H1 (cell line): Measurements from ENCODE around the gene PPP4R4. TPM values are rescaled to one million over a fixed set of nuclear protein-coding genes. Genes with fewer than 3 reads are reported as not detected.

Experiments used
- CTCF ChIA-PET: fragments of 300-600 bp; sonication (Branson Sonifier 250); formaldehyde crosslinking; loops from one replicate; lab custom pipeline; 2021; ENCODE audit not compliant: partially characterized antibody; lab: Charles Lee
- POLR2A ChIA-PET: fragments of 300-600 bp; sonication (Branson Sonifier 250); formaldehyde crosslinking; loops from one replicate; lab custom pipeline; 2021; ENCODE audit warnings: inconsistent platforms; ENCODE audit not compliant: partially characterized antibody; lab: Charles Lee
- DNase-seq, 2 experiments: peaks; one replicate each; pipeline versions ENCODE4 v3.0.0 to v3.0.0-alpha.2; 2010 to 2022; ENCODE audit warnings: low spot score in 2 of 2, low read depth in 1 of 2, mixed read lengths in 1 of 2
- FAIRE-seq: peaks from 2 replicates; lab custom pipeline; 2011; peaks lifted over from hg19 to GRCh38; lab: Jason Lieb, UNC
- H2AFZ ChIP-seq: 2 replicates; pipeline ENCODE4 v1.8.1; 2012; ENCODE audit warnings: low read length, inconsistent platforms
- H2AK5ac ChIP-seq: 2 replicates; pipeline ENCODE4 v1.6.1; 2013; ENCODE audit warnings: low read depth, low read length
- H2BK120ac ChIP-seq: replicated peaks from 2 replicates; pipeline ENCODE3; 2013; ENCODE audit warnings: low read depth, low read length, inconsistent platforms
- H2BK12ac ChIP-seq: 2 replicates; pipeline ENCODE4 v1.6.1; 2013; ENCODE audit warnings: low read depth, low read length
- H2BK15ac ChIP-seq: 2 replicates; pipeline ENCODE4 v1.6.1; 2013; ENCODE audit warnings: low read length
- H2BK20ac ChIP-seq: 2 replicates; pipeline ENCODE4 v1.6.1; 2013; ENCODE audit warnings: low read length
- H2BK5ac ChIP-seq: 2 replicates; pipeline ENCODE4 v1.6.1; 2013; ENCODE audit warnings: low read depth, low read length
- H3K14ac ChIP-seq: 2 replicates; pipeline ENCODE4 v1.6.1; 2013; ENCODE audit warnings: inconsistent platforms; ENCODE audit not compliant: insufficient read length
- H3K18ac ChIP-seq: 2 replicates; pipeline ENCODE4 v1.6.1; 2013; ENCODE audit warnings: low read length; ENCODE audit errors: extremely low read depth
- H3K23ac ChIP-seq: 2 replicates; pipeline ENCODE4 v1.6.1; 2013; ENCODE audit warnings: inconsistent platforms; ENCODE audit not compliant: insufficient read length
- H3K23me2 ChIP-seq: 2 replicates; pipeline ENCODE4 v1.6.1; 2013; ENCODE audit warnings: low read depth, low read length
- H3K27ac ChIP-seq: 2 replicates; pipeline ENCODE4 v1.6.1; 2011; ENCODE audit warnings: low read depth, low read length, inconsistent platforms
- H3K27me3 ChIP-seq, 4 experiments: replicated peaks in 1 of 4; 1 replicate in 1 of 4; 2 replicates in 3 of 4; pipeline versions ENCODE4 v1.6.1 to v1.8.1; 2011 to 2013; ENCODE audit warnings: low read length in 3 of 4, mild to moderate bottlenecking in 3 of 4, inconsistent platforms in 2 of 4, mixed read lengths in 2 of 4, moderate library complexity in 1 of 4; ENCODE audit not compliant: control insufficient read depth in 3 of 4, insufficient read depth in 3 of 4; ENCODE audit errors: extremely low read depth in 1 of 4
- H3K36me3 ChIP-seq, 4 experiments: 2 replicates each; pipeline versions ENCODE4 v1.6.1 to v1.8.1; 2011 to 2013; ENCODE audit warnings: mild to moderate bottlenecking in 4 of 4, low read length in 3 of 4, moderate library complexity in 2 of 4, control low read depth in 1 of 4, inconsistent platforms in 1 of 4; ENCODE audit not compliant: insufficient read depth in 4 of 4, control insufficient read depth in 2 of 4
- H3K4ac ChIP-seq: replicated peaks from 2 replicates; pipeline ENCODE3; 2013; ENCODE audit warnings: low read length, low read depth, mixed read lengths, inconsistent platforms; ENCODE audit not compliant: insufficient read length
- H3K4me1 ChIP-seq, 4 experiments: replicated peaks in 1 of 4; 1 replicate in 1 of 4; 2 replicates in 3 of 4; pipeline versions ENCODE4 v1.6.1 to v1.8.1; 2011 to 2013; ENCODE audit warnings: low read length in 3 of 4, inconsistent platforms in 2 of 4, mixed read lengths in 1 of 4; ENCODE audit not compliant: insufficient read depth in 4 of 4, control insufficient read depth in 3 of 4
- H3K4me2 ChIP-seq, 2 experiments: 2 replicates each; pipeline versions ENCODE4 v1.6.1 to v1.8.1; 2011 to 2013; ENCODE audit warnings: low read depth in 2 of 2, low read length in 2 of 2, control low read depth in 1 of 2, inconsistent platforms in 1 of 2, mild to moderate bottlenecking in 1 of 2; ENCODE audit not compliant: insufficient read depth in 1 of 2
- H3K4me3 ChIP-seq, 4 experiments: fragments of 200-600, 300-600 bp in 1 of 4; sonication (generic), shearing (Covaris generic), sonication (Bioruptor Twin) in 1 of 4; 2 replicates each; pipeline versions ENCODE4 v1.5.1 to v1.8.1; 2011 to 2016; ENCODE audit warnings: low read length in 4 of 4, low read depth in 3 of 4, control low read depth in 2 of 4, inconsistent platforms in 2 of 4, mild to moderate bottlenecking in 2 of 4, mixed read lengths in 1 of 4, moderate library complexity in 1 of 4; ENCODE audit not compliant: insufficient read depth in 2 of 4; ENCODE audit errors: extremely low read depth in 1 of 4
- H3K56ac ChIP-seq: replicated peaks from 2 replicates; pipeline ENCODE3; 2013; ENCODE audit warnings: low read depth, mild to moderate bottlenecking, mixed read lengths, low read length, inconsistent platforms; ENCODE audit not compliant: insufficient read length
- H3K79me1 ChIP-seq: 2 replicates; pipeline ENCODE4 v1.6.1; 2013; ENCODE audit warnings: low read depth, low read length, control low read depth
- H3K79me2 ChIP-seq, 2 experiments: 2 replicates each; pipeline versions ENCODE4 v1.6.1 to v1.8.1; 2012 to 2013; ENCODE audit warnings: low read length in 2 of 2, mild to moderate bottlenecking in 2 of 2, inconsistent platforms in 1 of 2; ENCODE audit not compliant: insufficient read depth in 2 of 2, control insufficient read depth in 1 of 2
- H3K9ac ChIP-seq, 4 experiments: replicated peaks in 1 of 4; 1 replicate in 1 of 4; 2 replicates in 3 of 4; pipeline versions ENCODE4 v1.6.1 to v1.8.1; 2011 to 2013; ENCODE audit warnings: low read depth in 3 of 4, low read length in 3 of 4, control low read depth in 2 of 4, mild to moderate bottlenecking in 2 of 4, moderate library complexity in 2 of 4, inconsistent platforms in 1 of 4; ENCODE audit errors: extremely low read depth in 1 of 4
- H3K9me3 ChIP-seq, 2 experiments: 2 replicates each; pipeline versions ENCODE4 v1.6.1 to v1.8.1; 2012 to 2013; ENCODE audit warnings: mild to moderate bottlenecking in 2 of 2, moderate library complexity in 2 of 2, control low read depth in 1 of 2, inconsistent platforms in 1 of 2, low read depth in 1 of 2, low read length in 1 of 2, mixed read lengths in 1 of 2; ENCODE audit not compliant: insufficient read depth in 2 of 2
- H4K20me1 ChIP-seq, 2 experiments: replicated peaks in 1 of 2; 2 replicates each; pipeline versions ENCODE3 to v1.8.1; 2011 to 2013; ENCODE audit warnings: inconsistent platforms in 2 of 2, low read length in 2 of 2, mild to moderate bottlenecking in 1 of 2; ENCODE audit not compliant: insufficient read depth in 2 of 2, control insufficient read depth in 1 of 2
- H4K5ac ChIP-seq: 2 replicates; pipeline ENCODE4 v1.6.1; 2013; ENCODE audit warnings: low read length, low read depth, mixed read lengths, inconsistent platforms; ENCODE audit not compliant: insufficient read length
- H4K8ac ChIP-seq: 2 replicates; pipeline ENCODE4 v1.8.0; 2013; ENCODE audit warnings: mild to moderate bottlenecking, moderate library complexity, low read length, inconsistent platforms; ENCODE audit not compliant: insufficient read depth; ENCODE audit errors: extremely low read depth
- H4K91ac ChIP-seq: replicated peaks from 2 replicates; pipeline ENCODE3; 2013; ENCODE audit warnings: low read length, mixed read lengths, inconsistent platforms; ENCODE audit not compliant: insufficient read length
- WGBS, 2 experiments: shearing (Covaris generic) in 1 of 2; methylation state at CpG; one replicate each; pipeline versions ENCODE4 v1.1.6 to v1.1.7; 2013 to 2015; ENCODE audit warnings: low lambda C conversion rate in 2 of 2, mixed read lengths in 2 of 2, inconsistent platforms in 1 of 2, low coverage in 1 of 2, missing lambda C conversion rate in 1 of 2; ENCODE audit not compliant: insufficient replicate concordance in 2 of 2, insufficient coverage in 1 of 2, insufficient read length in 1 of 2; ENCODE audit errors: extremely low coverage in 1 of 2, missing lambda C conversion rate in 1 of 2; 5-methylcytosine and 5-hydroxymethylcytosine counted together
- polyA plus RNA-seq, 7 experiments: library from polyadenylated mRNA; depleted of rRNA in 3 of 7; stranded (reverse) in 5 of 7; unstranded in 2 of 7; fragments of >200 nt in 5 of 7; fragments of 200-250 nt in 2 of 7; gene quantifications; 1 replicate in 5 of 7; 2 replicates in 1 of 7; 4 replicates in 1 of 7; pipeline versions ENCODE4 v1.2.1 to v1.2.3, GENCODE V29; 2011 to 2013; ENCODE audit warnings: missing spikeins in 2 of 7, mixed read lengths in 2 of 7
- total RNA-seq: library from RNA; stranded (reverse); fragmentation: NEBNext Ultra II Directional; extraction: Animal tissue kit (Norgen Biotek cat#: 25700); gene quantifications from 2 replicates; pipeline ENCODE4 v1.2.1, GENCODE V29; 2021

The PPP4R4 gene
- total and polyA plus RNA-seq, 2 of the 8 experiments (the other 6 are each of a cell fraction or from before 2014, with no cell fraction given): 3.3 to 9.6 TPM

DNA sequence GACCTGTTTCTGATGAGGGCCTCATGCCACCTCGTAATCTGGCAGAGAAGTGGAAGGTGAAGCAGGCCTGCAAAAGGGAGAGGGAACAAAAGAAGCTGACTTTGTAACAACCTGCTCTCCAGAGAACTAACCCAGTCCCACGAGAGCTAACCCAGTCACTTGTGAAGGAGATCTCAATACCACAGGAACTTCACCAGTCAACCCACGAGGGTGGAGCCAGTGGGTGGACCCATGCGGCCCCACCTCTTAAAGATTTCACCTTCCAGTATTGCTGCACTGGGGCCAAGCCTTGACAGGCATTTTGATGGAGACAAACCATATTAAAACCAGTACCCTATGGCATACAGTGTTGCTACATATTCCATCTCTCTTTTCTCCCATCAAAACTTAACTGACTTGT lies 63.9 kb downstream of the PPP4R4 start:
- no peaks in the 10 kb centered on the region for H3K79me1 ChIP-seq
- no peak overlapping the region for H4K8ac ChIP-seq
- no peak overlapping the region for H2BK20ac ChIP-seq
- no peak overlapping the region for H3K56ac ChIP-seq
- H3K36me3 ChIP-seq: peaks cover 0 to 4% (median 2%) of the 10 kb centered on the region in 4 experiments; a peak in 3 of 8 replicates
- ChIA-PET POLR2A (no interaction called here), CTCF (no interaction called here)
- H2BK12ac ChIP-seq: no peak overlapping the region
- 93% methylated on average over 4 of the region's 4 CpGs; no CpG with 5 or more reads in 1 of the 2 experiments for WGBS, 2 experiments
- H3K27ac ChIP-seq: no peak overlapping the region
- H2AK5ac ChIP-seq: no peak overlapping the region
- FAIRE-seq (no peak), DNase-seq (no peak)
- H4K91ac ChIP-seq: no peak overlapping the region
- no peaks in the 10 kb centered on the region for H3K4me1 ChIP-seq
- H4K5ac ChIP-seq: no peak overlapping the region
- no peak overlapping the region for H2AFZ ChIP-seq
- H4K20me1 ChIP-seq: no peaks in the 10 kb centered on the region
- H3K9ac ChIP-seq: no peak overlapping the region
- no peaks in the 10 kb centered on the region for H3K79me2 ChIP-seq
- H3K18ac ChIP-seq: no peak overlapping the region
- no peak overlapping the region for H2BK15ac ChIP-seq
- no peaks in the 10 kb centered on the region for H3K27me3 ChIP-seq
- H2BK120ac ChIP-seq: no peak overlapping the region
- H3K23ac ChIP-seq: no peak overlapping the region
- H3K4ac ChIP-seq: no peak overlapping the region
- H3K9me3 ChIP-seq: no peaks in the 10 kb centered on the region
- no peak overlapping the region for H3K14ac ChIP-seq
- H2BK5ac ChIP-seq: no peak overlapping the region
- H3K4me3 ChIP-seq: no peak overlapping the region
- H3K23me2 ChIP-seq: no peaks in the 10 kb centered on the region
- H3K4me2 ChIP-seq: no peak overlapping the region
